Measurements from ENCODE around the gene BUD23.
A peak's percentile ranks its signal among the peaks of the same experiment; 100 is the strongest.

Gene BUD23

DNA sequence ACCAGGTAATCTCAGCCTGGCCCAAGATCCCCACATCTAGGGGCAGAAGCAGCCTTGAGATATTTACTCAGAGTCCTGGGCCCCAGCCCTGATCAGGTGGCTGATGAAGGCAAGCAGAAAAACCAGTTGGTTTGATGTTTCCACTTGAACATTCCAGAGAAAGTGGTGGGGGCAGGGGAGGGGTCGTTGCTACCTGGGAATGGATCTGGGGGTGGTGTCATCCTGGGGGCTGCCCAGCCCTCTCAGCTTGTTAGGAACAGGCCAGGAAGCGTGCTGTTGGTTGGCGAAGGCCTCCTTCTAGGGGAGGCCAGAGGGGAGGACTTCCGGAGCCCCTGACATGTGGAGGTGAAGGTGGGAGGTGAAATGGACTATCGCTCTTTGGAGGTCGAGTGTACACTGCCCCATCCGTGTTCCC, 58.9 kb downstream of the BUD23 start:
- Histone ChIP-seq H2AFZ (ENCODE audit: low read depth) (peak overlapping the region; percentile 65), H4K20me1 (ENCODE audit: insufficient read depth) (peaks cover 4% of the 10 kb centered on the region; the same call in 1 of the 2 replicates), H3K27ac (peak overlapping the region; percentile 87), H3K4me2 (peak overlapping the region; percentile 90), H3K9ac (peak overlapping the region; percentile 58), H3K4me3 (IDR thresholded peaks at IDR 0.05; ENCODE audit: insufficient read depth, low read depth, low read length) (no peak overlapping the region), H3K27me3 (ENCODE audit: insufficient read depth, low read depth) (no peaks in the 10 kb centered on the region), H3K79me2 (ENCODE audit: insufficient read depth, low read depth) (peaks cover 12% of the 10 kb centered on the region; the same call in 1 of the 2 replicates), H3K4me1 (ENCODE audit: low read depth, poor library complexity, severe bottlenecking) (peaks cover 63% of the 10 kb centered on the region), H3K36me3 (ENCODE audit: insufficient read depth) (no peaks in the 10 kb centered on the region)
- no peak for TF ChIP-seq CTCF (conservative IDR thresholded peaks at IDR 0.05; ENCODE audit: low read depth, low read length)

DNA sequence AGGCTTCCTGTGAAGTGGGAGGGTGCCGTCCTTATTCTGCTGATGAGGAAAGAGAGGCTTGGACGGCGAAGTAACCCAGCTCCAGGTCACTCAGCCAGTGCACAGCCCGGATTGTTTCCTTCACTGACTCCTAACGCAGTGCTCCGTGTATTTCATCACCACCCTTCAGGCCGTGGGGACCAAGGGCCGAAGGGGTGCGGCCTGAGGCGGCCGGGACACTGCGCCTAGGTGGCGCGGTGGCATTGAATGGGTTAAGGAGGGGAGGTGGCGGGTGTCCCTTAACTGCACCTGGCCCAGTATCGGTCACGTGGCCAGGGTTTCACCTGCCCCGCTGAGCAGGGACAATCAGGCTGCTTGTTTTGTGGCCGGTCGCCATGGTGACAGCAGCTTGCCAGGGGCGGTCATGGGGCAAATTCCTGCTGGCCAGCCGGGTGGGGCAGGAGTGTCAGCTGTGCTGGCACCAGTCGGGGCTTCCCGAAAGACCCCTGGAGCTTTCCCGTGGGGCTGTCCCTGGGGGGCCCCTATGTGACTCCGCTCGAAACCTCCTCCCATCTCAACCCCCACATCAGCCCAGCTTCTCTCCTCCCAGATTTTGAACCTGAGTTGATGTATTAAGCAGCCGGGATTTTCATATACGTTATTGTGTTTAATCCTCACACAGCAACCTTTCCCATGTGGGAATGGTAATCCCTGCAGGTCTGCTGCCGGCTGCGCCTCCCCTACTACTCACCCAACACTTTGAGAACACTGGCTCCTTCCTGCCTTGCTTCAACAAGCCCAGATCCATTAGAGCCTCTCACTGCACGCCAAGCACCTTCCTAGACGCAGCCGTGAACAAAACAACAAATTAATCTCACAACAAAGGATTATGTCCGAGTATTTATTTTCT, 59.6 kb downstream of the BUD23 start:
- H3K4me2 ChIP-seq: peak overlapping the region; percentile 90
- H3K4me3 ChIP-seq (IDR thresholded peaks at IDR 0.05; ENCODE audit: insufficient read depth, low read depth, low read length): no peak overlapping the region
- H3K27ac ChIP-seq: peak overlapping the region; percentile 87

DNA sequence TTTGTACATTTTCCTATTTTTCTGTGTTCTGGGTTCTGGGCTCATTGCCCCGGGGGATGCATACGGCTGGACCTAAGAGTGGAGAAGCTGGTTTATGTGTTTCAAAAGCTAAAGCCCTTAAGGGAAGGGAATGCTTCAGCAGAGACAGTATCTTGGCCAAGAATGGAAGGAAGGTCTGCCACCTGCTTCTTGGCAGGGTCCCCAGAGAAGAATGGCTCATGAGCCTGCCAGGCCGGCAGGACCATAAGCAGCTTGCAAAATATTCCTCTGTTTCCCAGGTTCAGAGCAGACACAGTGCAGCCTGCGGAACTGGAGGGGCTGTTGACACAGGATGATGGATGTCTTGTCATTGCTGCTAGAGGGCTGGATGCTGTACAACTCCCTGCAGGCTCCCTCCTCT, 63.0 kb downstream of the BUD23 start:
- H3K9ac ChIP-seq: no peak overlapping the region
- no peak for TF ChIP-seq CTCF (conservative IDR thresholded peaks at IDR 0.05; ENCODE audit: low read depth, low read length)
- peaks cover 36% of the 10 kb centered on the region for H3K4me1 ChIP-seq (ENCODE audit: low read depth, poor library complexity, severe bottlenecking)
- no peaks in the 10 kb centered on the region for H4K20me1 ChIP-seq (ENCODE audit: insufficient read depth)
- H3K79me2 ChIP-seq (ENCODE audit: insufficient read depth, low read depth): no peaks in the 10 kb centered on the region; the same call in 1 of the 2 replicates
- H3K27me3 ChIP-seq (ENCODE audit: insufficient read depth, low read depth): no peaks in the 10 kb centered on the region
- no peak overlapping the region for H3K4me3 ChIP-seq (IDR thresholded peaks at IDR 0.05; ENCODE audit: insufficient read depth, low read depth, low read length)
- no peaks in the 10 kb centered on the region for H3K36me3 ChIP-seq (ENCODE audit: insufficient read depth)
- H3K4me2 ChIP-seq: no peak overlapping the region
- no peak overlapping the region for H2AFZ ChIP-seq (ENCODE audit: low read depth)
- H3K27ac ChIP-seq: no peak overlapping the region

More for the DNA sequence above, 59.6 kb downstream of the BUD23 start:
- TF ChIP-seq CTCF (conservative IDR thresholded peaks at IDR 0.05; ENCODE audit: low read depth, low read length): no peak
- H4K20me1 ChIP-seq (ENCODE audit: insufficient read depth): peaks cover under 1% of the 10 kb centered on the region; the same call in 1 of the 2 replicates
- peak overlapping the region; percentile 65 for H2AFZ ChIP-seq (ENCODE audit: low read depth)
- H3K4me1 ChIP-seq (ENCODE audit: low read depth, poor library complexity, severe bottlenecking): peaks cover 57% of the 10 kb centered on the region
- H3K27me3 ChIP-seq (ENCODE audit: insufficient read depth, low read depth): no peaks in the 10 kb centered on the region
- H3K79me2 ChIP-seq (ENCODE audit: insufficient read depth, low read depth): peaks cover 6% of the 10 kb centered on the region; the same call in 1 of the 2 replicates
- no peaks in the 10 kb centered on the region for H3K36me3 ChIP-seq (ENCODE audit: insufficient read depth)
- H3K9ac ChIP-seq: peak overlapping the region; percentile 58
